H9 (cell line): ENCODE measurements around the gene TOP1. TPM values are rescaled to one million over a fixed set of nuclear protein-coding genes. Genes with fewer than 3 reads are reported as not detected.

Experiments used
- DNase-seq: peaks from one replicate; pipeline ENCODE4 v3.0.0-alpha.2; 2017
- H2AFZ ChIP-seq: one replicate; pipeline ENCODE4 v1.6.1; 2013; ENCODE audit warnings: mild to moderate bottlenecking, low read length, control low read depth, moderate library complexity
- H2AK5ac ChIP-seq: 2 replicates; pipeline ENCODE4 v1.6.1; 2013; ENCODE audit warnings: low read length, control low read depth, mixed read lengths; ENCODE audit not compliant: insufficient read length
- H2BK120ac ChIP-seq: one replicate; pipeline ENCODE4 v1.6.1; 2013; ENCODE audit warnings: low read depth, mild to moderate bottlenecking, low read length, control low read depth, inconsistent platforms; ENCODE audit not compliant: poor library complexity, severe bottlenecking
- H2BK12ac ChIP-seq: 2 replicates; pipeline ENCODE4 v1.6.1; 2013; ENCODE audit warnings: low read length, control low read depth, mixed read lengths, low read depth; ENCODE audit not compliant: insufficient read length
- H2BK15ac ChIP-seq: 2 replicates; pipeline ENCODE4 v1.6.1; 2013; ENCODE audit warnings: low read depth, low read length, control low read depth
- H2BK20ac ChIP-seq: one replicate; pipeline ENCODE4 v1.6.1; 2013; ENCODE audit warnings: low read depth, mild to moderate bottlenecking, low read length, control low read depth, inconsistent platforms; ENCODE audit not compliant: poor library complexity, severe bottlenecking
- H2BK5ac ChIP-seq: 2 replicates; pipeline ENCODE4 v1.6.1; 2013; ENCODE audit warnings: low read length, control low read depth, mixed read lengths; ENCODE audit not compliant: insufficient read length
- H3K14ac ChIP-seq: 2 replicates; pipeline ENCODE4 v1.6.1; 2013; ENCODE audit warnings: low read length, control low read depth; ENCODE audit not compliant: insufficient read depth
- H3K18ac ChIP-seq: 2 replicates; pipeline ENCODE4 v1.6.1; 2013; ENCODE audit warnings: low read depth, mild to moderate bottlenecking, mixed read lengths, low read length, control low read depth; ENCODE audit not compliant: insufficient read length
- H3K23ac ChIP-seq: 2 replicates; pipeline ENCODE4 v1.6.1; 2013; ENCODE audit warnings: low read length, control low read depth, mixed read lengths, low read depth; ENCODE audit not compliant: insufficient read length
- H3K23me2 ChIP-seq: 2 replicates; pipeline ENCODE4 v1.6.1; 2013; ENCODE audit warnings: low read depth, mild to moderate bottlenecking, mixed read lengths, low read length, control low read depth; ENCODE audit not compliant: insufficient read length, poor library complexity, severe bottlenecking
- H3K27ac ChIP-seq: 2 replicates; pipeline ENCODE4 v1.5.1; 2013; ENCODE audit warnings: low read length, control low read depth, mixed read lengths, low read depth; ENCODE audit not compliant: insufficient read length
- H3K27me3 ChIP-seq: 2 replicates; pipeline ENCODE4 v1.6.1; 2013; ENCODE audit warnings: low read length, control low read depth, inconsistent platforms; ENCODE audit not compliant: insufficient read depth
- H3K4ac ChIP-seq: 2 replicates; pipeline ENCODE4 v1.6.1; 2013; ENCODE audit warnings: low read depth, mild to moderate bottlenecking, control low read depth, inconsistent platforms, low read length, moderate library complexity
- H3K4me1 ChIP-seq: 2 replicates; pipeline ENCODE4 v1.6.1; 2013; ENCODE audit warnings: low read length, control low read depth, inconsistent platforms; ENCODE audit not compliant: insufficient read depth
- H3K4me2 ChIP-seq: 2 replicates; pipeline ENCODE4 v1.6.1; 2013; ENCODE audit warnings: low read length, control low read depth, mixed read lengths; ENCODE audit not compliant: insufficient read length, insufficient read depth
- H3K56ac ChIP-seq: 2 replicates; pipeline ENCODE4 v1.6.1; 2013; ENCODE audit warnings: low read depth, mild to moderate bottlenecking, mixed read lengths, low read length, control low read depth; ENCODE audit not compliant: insufficient read length
- H3K79me1 ChIP-seq: 2 replicates; pipeline ENCODE4 v1.6.1; 2013; ENCODE audit warnings: low read depth, mild to moderate bottlenecking, moderate library complexity, low read length, control low read depth, inconsistent platforms; ENCODE audit not compliant: insufficient read depth, poor library complexity, severe bottlenecking
- H3K79me2 ChIP-seq: 2 replicates; pipeline ENCODE4 v1.6.1; 2013; ENCODE audit warnings: low read length, control low read depth, inconsistent platforms; ENCODE audit not compliant: insufficient read depth
- H3K9ac ChIP-seq: 2 replicates; pipeline ENCODE4 v1.6.1; 2013; ENCODE audit warnings: low read length, control low read depth, mixed read lengths; ENCODE audit not compliant: insufficient read length; ENCODE audit errors: extremely low read depth
- H3K9me3 ChIP-seq: one replicate; pipeline ENCODE4 v1.6.1; 2013; ENCODE audit warnings: low read depth, low read length, inconsistent platforms; ENCODE audit not compliant: control insufficient read depth
- H3T11ph ChIP-seq: one replicate; pipeline ENCODE4 v1.6.1; 2013; ENCODE audit warnings: mild to moderate bottlenecking, low read length, control low read depth, inconsistent platforms
- H4K20me1 ChIP-seq: one replicate; pipeline ENCODE4 v1.6.1; 2013; ENCODE audit not compliant: control insufficient read depth, insufficient read length, insufficient read depth
- H4K5ac ChIP-seq: 2 replicates; pipeline ENCODE4 v1.6.1; 2013; ENCODE audit warnings: low read depth, mild to moderate bottlenecking, mixed read lengths, low read length, control low read depth; ENCODE audit not compliant: insufficient read length
- H4K8ac ChIP-seq: replicated peaks from 2 replicates; pipeline ENCODE4 v1.6.1; 2013; ENCODE audit warnings: low read length, control low read depth, mixed read lengths, low read depth; ENCODE audit not compliant: insufficient read length
- H4K91ac ChIP-seq: 2 replicates; pipeline ENCODE4 v1.6.1; 2013; ENCODE audit warnings: low read depth, mild to moderate bottlenecking, moderate library complexity, mixed read lengths, low read length, control low read depth; ENCODE audit not compliant: insufficient read length
- H3K27ac Mint-ChIP-seq, 3 experiments: 2 replicates in 2 of 3; 3 replicates in 1 of 3; pipeline ENCODE4 v1.8.0; 2020 to 2021; ENCODE audit warnings: mixed read lengths in 3 of 3, mild to moderate bottlenecking in 1 of 3, moderate library complexity in 1 of 3
- H3K27me3 Mint-ChIP-seq: 2 replicates; pipeline ENCODE4 v1.8.0; 2021; ENCODE audit warnings: low read depth, mild to moderate bottlenecking, moderate library complexity, mixed read lengths
- H3K36me3 Mint-ChIP-seq, 3 experiments: 2 replicates in 2 of 3; 3 replicates in 1 of 3; pipeline ENCODE4 v1.8.0; 2020 to 2021; ENCODE audit warnings: low read depth in 3 of 3, mixed read lengths in 3 of 3; ENCODE audit not compliant: insufficient read depth in 1 of 3
- H3K4me1 Mint-ChIP-seq, 2 experiments: 2 replicates each; pipeline ENCODE4 v1.8.0; 2020; ENCODE audit warnings: mixed read lengths in 2 of 2
- H3K4me3 Mint-ChIP-seq, 2 experiments: 2 replicates in 1 of 2; 3 replicates in 1 of 2; pipeline ENCODE4 v1.8.0; 2020 to 2021; ENCODE audit warnings: mild to moderate bottlenecking in 2 of 2, mixed read lengths in 2 of 2, moderate library complexity in 1 of 2
- H3K9me3 Mint-ChIP-seq, 2 experiments: 2 replicates in 1 of 2; 3 replicates in 1 of 2; pipeline ENCODE4 v1.8.0; 2020; ENCODE audit warnings: mild to moderate bottlenecking in 2 of 2, mixed read lengths in 2 of 2, moderate library complexity in 1 of 2
- CTCF ChIP-seq: fragments of 200-600 bp; sonication (generic); conservative IDR thresholded peaks from 3 replicates; pipeline ENCODE4 v1.8.0; 2021; ENCODE audit warnings: antibody characterized with exemption, mild to moderate bottlenecking
- WGBS: extraction: QIAGEN DNeasy Blood & Tissue Kit; methylation state at CpG from one replicate; pipeline ENCODE4 v1.1.7; 2013; ENCODE audit warnings: missing lambda C conversion rate, low lambda C conversion rate, mixed read lengths; ENCODE audit not compliant: insufficient read length; ENCODE audit errors: extremely low coverage; 5-methylcytosine and 5-hydroxymethylcytosine counted together
- total RNA-seq: library from RNA; stranded (reverse); gene quantifications from 2 replicates; pipeline ENCODE4 v1.2.1, GENCODE V29; 2021

Gene TOP1
- total RNA-seq, 1 experiment from 2014 or later = 96.4 TPM

GRCh38 chr20:41163821-41164220, 135.2 kb downstream of the TOP1 start:
- H3K9me3 Mint-ChIP-seq = no peaks in the 10 kb centered on the region
- peaks cover 65 to 89% (median 86%) of the 10 kb centered on the region in 3 experiments for H3K36me3 Mint-ChIP-seq
- H2BK12ac ChIP-seq = no peak overlapping the region
- H4K91ac ChIP-seq = no peak overlapping the region
- no peak overlapping the region for H3K27ac ChIP-seq
- no peaks in the 10 kb centered on the region for H3K27me3 Mint-ChIP-seq
- DNase-seq = no peak
- H2BK120ac ChIP-seq = no peak overlapping the region
- H3K18ac ChIP-seq = no peak overlapping the region
- H3K79me1 ChIP-seq = no peaks in the 10 kb centered on the region
- H4K8ac ChIP-seq = no peak overlapping the region
- H3K27ac Mint-ChIP-seq = no peak overlapping the region
- H3K9me3 ChIP-seq = no peaks in the 10 kb centered on the region
- no peaks in the 10 kb centered on the region for H3K79me2 ChIP-seq
- H2BK15ac ChIP-seq = no peak overlapping the region
- peaks cover 0 to 5% of the 10 kb centered on the region in 2 experiments; a peak in 3 of 4 replicates for H3K4me1 Mint-ChIP-seq
- no CpG with 5 or more reads among the region's 11 CpGs for WGBS
- no peak overlapping the region for H3K56ac ChIP-seq
- no peak overlapping the region for H3K4ac ChIP-seq
- no peaks in the 10 kb centered on the region for H3K27me3 ChIP-seq
- H2BK5ac ChIP-seq = no peak overlapping the region
- no peak overlapping the region for H2AFZ ChIP-seq
- H3K9ac ChIP-seq = no peak overlapping the region
- no peak overlapping the region for H2BK20ac ChIP-seq
- no peak overlapping the region for H3K4me2 ChIP-seq
- peaks cover 2% of the 10 kb centered on the region for H4K20me1 ChIP-seq
- no peak overlapping the region for H3K14ac ChIP-seq
- no peak overlapping the region for H3K4me3 Mint-ChIP-seq
- H3K4me1 ChIP-seq = no peaks in the 10 kb centered on the region
- H3T11ph ChIP-seq = no peak overlapping the region
- no peak overlapping the region for H2AK5ac ChIP-seq
- no peak overlapping the region for H3K23ac ChIP-seq
- H4K5ac ChIP-seq = no peak overlapping the region
- no peak for TF ChIP-seq CTCF
- H3K23me2 ChIP-seq = no peaks in the 10 kb centered on the region
